Stomach (tissue), 9 donors: Measurements from ENCODE around the gene STIM1. TPM values are rescaled to one million over a fixed set of nuclear protein-coding genes. Genes with fewer than 3 reads are reported as not detected.
"Not testable (repeated sequence)": the region's sequence is repeated elsewhere in the genome, so short reads cannot be mapped to it uniquely, and the experiment has no call there.

Experiments
- DNase-seq, 2 donors: peaks; one replicate each; pipeline versions ENCODE4 v3.0.0 to v3.0.0-alpha.2; 2013 to 2019
- H3K27ac ChIP-seq, 5 donors: fragments of 200-600 bp in 4 of 5; sonication (generic) in 4 of 5; one replicate each; pipeline ENCODE4 v1.5.1; 2013 to 2019; ENCODE audit warnings: mild to moderate bottlenecking in 1 of 5, moderate library complexity in 1 of 5
- H3K27me3 ChIP-seq, 3 donors: fragments of 200-600 bp; sonication (generic); one replicate each; pipeline ENCODE4 v1.5.1; 2017 to 2019; ENCODE audit warnings: mixed run types in 1 of 3
- H3K36me3 ChIP-seq, 4 donors: fragments of 200-600 bp; sonication (generic); 1 replicate in 3 of 4; 2 replicates in 1 of 4; pipeline ENCODE4 v1.5.1; 2016 to 2019
- H3K4me1 ChIP-seq, 4 donors: fragments of 200-600 bp; sonication (generic); one replicate each; pipeline ENCODE4 v1.5.1; 2016 to 2019
- H3K4me3 ChIP-seq, 4 donors: fragments of 200-600 bp; sonication (generic) in 3 of 4; one replicate each; pipeline ENCODE4 v1.5.1; 2016 to 2019; ENCODE audit warnings: mild to moderate bottlenecking in 1 of 4
- H3K9me3 ChIP-seq, 4 donors: fragments of 200-600 bp; sonication (generic); one replicate each; pipeline ENCODE4 v1.5.1; 2016 to 2019
- CTCF ChIP-seq, 7 experiments: fragments of 450-650 bp in 4 of 7; fragments of 200-600 bp in 3 of 7; sonication (generic) in 3 of 7; IDR thresholded peaks; one replicate each; pipeline ENCODE4 v1.5.1; 2016 to 2019; ENCODE audit warnings: antibody characterized with exemption in 7 of 7, control low read depth in 2 of 7, mild to moderate bottlenecking in 1 of 7
- EP300 ChIP-seq: sonication (generic); formaldehyde crosslinking; IDR thresholded peaks from one replicate; pipeline ENCODE4 v1.6.1; 2017; ENCODE audit warnings: antibody characterized with exemption
- POLR2A ChIP-seq, 4 donors: fragments of 450-650 bp; IDR thresholded peaks; one replicate each; pipeline ENCODE4 v1.6.1; 2016; ENCODE audit warnings: antibody characterized with exemption in 4 of 4, control low read depth in 2 of 4, mild to moderate bottlenecking in 1 of 4, moderate library complexity in 1 of 4
- POLR2AphosphoS5 ChIP-seq, 3 donors: sonication (generic); formaldehyde crosslinking; IDR thresholded peaks; one replicate each; pipeline ENCODE4 v1.6.1; 2016; ENCODE audit warnings: antibody characterized with exemption in 3 of 3
- WGBS, 5 donors: extraction: QIAGEN DNeasy Blood & Tissue Kit in 3 of 5; methylation state at CpG; one replicate each; pipeline versions ENCODE4 v1.1.5 to v1.1.7; 2013 to 2018; 5-methylcytosine and 5-hydroxymethylcytosine counted together
- intact Hi-C: fragments of 100-400 bp; cut with DNase I; formaldehyde crosslinking; loops from one replicate; pipeline ENCODE4 v1.15.1; 2023; ENCODE audit warnings: low total_unique reads
- polyA plus RNA-seq, 3 donors: library from polyadenylated mRNA; stranded (reverse); fragments of 200-250 nt; gene quantifications; one replicate each; pipeline ENCODE4 v1.2.3, GENCODE V29; 2013
- total RNA-seq, 5 donors: library from RNA; depleted of rRNA; stranded (reverse); fragments of >200 nt; gene quantifications; one replicate each; pipeline versions ENCODE4 v1.1.0 to v1.2.3, GENCODE V29; 2014 to 2016
- donor health status: healthy with polysubstance abuse.
- donor health status: Bipolar disorder and iron deficiency.
- donor health status: healthy.

STIM1 gene
- total and polyA plus RNA-seq, 8 donors: 8.7 to 70.7 (median 34.3) TPM

GRCh38 chr11:4008116-4008515 lies 152.7 kb downstream of the STIM1 start:
- TF ChIP-seq EP300 (no peak), POLR2AphosphoS5 (IDR thresholded peaks at IDR 0.05) (no peak), POLR2A (IDR thresholded peaks at IDR 0.05) (no peak), CTCF (IDR thresholded peaks at IDR 0.05) (no peak)
- Histone ChIP-seq H3K27ac (no peak overlapping the region), H3K36me3 (no peaks in the 10 kb centered on the region), H3K27me3 (no peaks in the 10 kb centered on the region), H3K4me1 (peaks cover 0 to 7% (median 0%) of the 10 kb centered on the region in 4 donors), H3K4me3 (no peak overlapping the region), H3K9me3 (no peaks in the 10 kb centered on the region)
- no peak for DNase-seq
- intact Hi-C loops: no loop called here

- DNase-seq: peak in 1 of 2 donors; percentile 29
- H3K27me3 ChIP-seq, H3K27ac ChIP-seq, H3K9me3 ChIP-seq, intact Hi-C loops, H3K36me3 ChIP-seq, H3K4me3 ChIP-seq: not testable (repeated sequence)
- peaks cover 0 to 14% (median 6%) of the 10 kb centered on the region in 4 donors for H3K4me1 ChIP-seq
- WGBS, 5 donors: 80 to 94% (median 89%) methylated on average over 8 to 9 of the region's 9 CpGs
These were observed 161.1 kb downstream of the STIM1 start for GRCh38 chr11:4016602-4017001.

GRCh38 chr11:4017129-4017528 lies 161.7 kb downstream of the STIM1 start:
- Histone ChIP-seq H3K4me1 (peaks cover 0 to 14% (median 6%) of the 10 kb centered on the region in 4 donors), H3K36me3 (no peaks in the 10 kb centered on the region), H3K27me3 (no peaks in the 10 kb centered on the region), H3K9me3 (no peaks in the 10 kb centered on the region), H3K27ac (no peak overlapping the region), H3K4me3 (no peak overlapping the region)
- intact Hi-C loops: no loop called here
- TF ChIP-seq POLR2AphosphoS5 (IDR thresholded peaks at IDR 0.05) (no peak), POLR2A (IDR thresholded peaks at IDR 0.05) (no peak)
- no peak for DNase-seq
- WGBS, 5 donors: 91 to 96% (median 94%) methylated on average over 3 of the region's 3 CpGs

DNA sequence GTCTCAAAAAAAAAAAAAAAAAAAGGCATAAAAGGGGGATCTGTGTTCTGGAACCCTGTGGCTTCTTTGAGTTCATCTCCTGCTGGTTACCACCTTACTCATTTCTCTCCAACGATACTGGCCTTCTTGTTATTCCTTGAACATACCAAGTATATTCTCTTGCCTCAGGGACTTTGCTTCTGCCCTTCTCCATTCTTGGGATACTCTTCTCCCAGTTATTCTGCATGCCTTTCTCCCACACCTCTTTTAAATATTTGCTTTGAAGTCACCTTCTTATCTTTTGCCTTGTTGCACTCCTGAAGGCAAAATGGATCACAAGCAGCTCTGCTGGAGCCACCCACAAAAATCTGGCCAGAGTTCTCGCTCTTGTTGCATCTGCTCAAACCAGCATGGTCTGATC lies 163.2 kb downstream of the STIM1 start:
- no peaks in the 10 kb centered on the region for H3K36me3 ChIP-seq
- no peak overlapping the region for H3K4me3 ChIP-seq
- no peaks in the 10 kb centered on the region for H3K27me3 ChIP-seq
- peaks cover 0 to 14% (median 6%) of the 10 kb centered on the region in 4 donors for H3K4me1 ChIP-seq
- intact Hi-C loops: no loop called here
- DNase-seq: no peak
- WGBS, 5 donors: 90 to 99% (median 96%) methylated on average over 2 of the region's 2 CpGs
- no peak overlapping the region for H3K27ac ChIP-seq
- TF ChIP-seq EP300 (no peak), CTCF (IDR thresholded peaks at IDR 0.05) (no peak), POLR2A (IDR thresholded peaks at IDR 0.05) (no peak), POLR2AphosphoS5 (IDR thresholded peaks at IDR 0.05) (no peak)
- no peaks in the 10 kb centered on the region for H3K9me3 ChIP-seq

GRCh38 chr11:4019891-4020290 lies 164.4 kb downstream of the STIM1 start:
- H3K27me3 ChIP-seq: no peaks in the 10 kb centered on the region
- H3K9me3 ChIP-seq: no peaks in the 10 kb centered on the region
- peaks cover 0 to 8% (median 0%) of the 10 kb centered on the region in 4 donors for H3K36me3 ChIP-seq
- H3K4me1 ChIP-seq: peaks cover 0 to 23% (median 9%) of the 10 kb centered on the region in 4 donors
- DNase-seq: no peak
- 73 to 92% (median 82%) methylated on average over 3 of the region's 3 CpGs for WGBS, 5 donors
- H3K27ac ChIP-seq: no peak overlapping the region
- TF ChIP-seq POLR2AphosphoS5 (IDR thresholded peaks at IDR 0.05) (no peak), POLR2A (IDR thresholded peaks at IDR 0.05) (no peak), CTCF (IDR thresholded peaks at IDR 0.05) (no peak), EP300 (no peak)
- no peak overlapping the region for H3K4me3 ChIP-seq
- intact Hi-C loops: no loop called here
